Mucosa of gallbladder (tissue), 1 donor: ENCODE data around the gene FAM241B. TPM values are rescaled to one million over a fixed set of nuclear protein-coding genes. Genes with fewer than 3 reads are reported as not detected.

ENCODE experiments used
- DNase-seq: peaks from one replicate; pipeline ENCODE4 v3.0.0-alpha.2; 2020; ENCODE audit warnings: low spot score
- total RNA-seq: library from RNA; stranded (reverse); gene quantifications from one replicate; pipeline ENCODE4 v1.2.1, GENCODE V29; 2021
- donor health status: DM: no; HTN: no; CAD: no.

FAM241B gene
- total RNA-seq: 4.0 TPM

GRCh38 chr10:69629897-69630650 is at the start of gene FAM241B:
TSS of gene FAM241B (plus strand) at chr10:69630247. CDS start at chr10:69631744, 1,497 bp downstream.
- peak; percentile 65 for DNase-seq

DNA sequence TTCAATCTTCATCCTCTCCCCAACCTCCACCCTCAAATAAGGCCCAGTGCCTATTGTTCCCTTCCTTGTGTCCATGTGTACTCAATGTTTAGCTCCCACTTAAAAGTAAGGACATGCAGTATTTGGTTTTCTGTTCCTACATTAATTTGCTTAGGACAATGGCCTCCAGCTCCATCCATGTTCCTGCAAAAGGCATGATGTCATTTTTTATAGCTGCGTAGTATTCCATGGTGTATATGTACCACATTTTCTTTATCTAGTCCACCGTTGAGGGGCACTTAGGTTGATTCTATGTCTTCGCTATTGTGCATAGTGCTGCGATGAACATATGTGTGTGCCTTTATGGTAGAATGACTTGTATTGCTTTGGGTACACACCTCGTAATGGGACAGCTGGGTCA is 49.6 kb upstream of the FAM241B start:
- no peak for DNase-seq

- no peak for DNase-seq
Measured at GRCh38 chr10:69583106-69583505, 46.9 kb upstream of the FAM241B start.

DNA sequence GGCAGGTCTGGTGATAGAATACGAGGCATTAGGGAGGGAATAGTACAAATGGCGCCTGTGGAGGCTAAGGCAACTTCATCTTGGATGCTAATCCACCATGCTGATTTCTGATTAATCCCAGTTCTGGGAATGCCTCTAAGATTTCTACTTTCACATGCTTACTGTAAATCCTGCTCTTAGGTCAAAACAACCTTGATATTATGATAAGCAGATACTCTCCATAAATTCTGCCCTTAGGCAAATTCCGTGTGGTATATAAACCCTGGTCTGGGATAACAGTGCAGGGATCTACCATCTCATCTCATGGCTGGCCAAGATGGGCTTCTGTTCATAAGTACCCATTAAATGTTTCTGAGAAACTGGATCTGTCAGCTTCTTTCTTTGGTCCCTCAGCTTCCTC is 45.4 kb upstream of the FAM241B start:
- DNase-seq: no peak

GRCh38 chr10:69588358-69588757 is 41.7 kb upstream of the FAM241B start:
- no peak for DNase-seq

DNA sequence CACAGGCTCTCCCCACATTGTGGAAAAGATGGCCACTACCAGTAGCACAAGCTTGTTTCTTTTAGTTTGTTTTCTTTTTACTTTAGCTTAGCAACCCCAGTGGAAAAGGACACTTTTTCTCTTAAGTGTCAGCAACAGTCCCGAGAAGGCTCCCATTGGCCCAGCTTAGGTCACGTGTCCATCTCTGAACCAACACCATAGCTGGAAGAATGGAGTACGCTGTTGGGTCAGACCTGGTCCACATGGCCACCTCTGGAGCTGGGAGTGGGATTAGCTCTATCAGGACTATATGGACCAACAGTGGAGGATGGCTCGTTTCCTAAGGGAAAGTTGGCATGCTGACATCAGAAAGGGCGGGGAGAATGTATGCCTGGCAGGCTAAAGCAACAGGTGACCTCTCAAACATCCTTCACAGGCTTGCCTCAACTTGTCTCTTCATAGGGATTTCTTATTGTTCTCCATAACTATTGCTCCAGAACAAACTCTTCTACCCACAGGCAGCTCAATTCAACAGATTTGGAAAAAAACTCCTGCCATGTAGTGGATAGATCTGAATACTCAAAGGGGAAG is 29.2 kb upstream of the FAM241B start:
- DNase-seq: no peak

DNA sequence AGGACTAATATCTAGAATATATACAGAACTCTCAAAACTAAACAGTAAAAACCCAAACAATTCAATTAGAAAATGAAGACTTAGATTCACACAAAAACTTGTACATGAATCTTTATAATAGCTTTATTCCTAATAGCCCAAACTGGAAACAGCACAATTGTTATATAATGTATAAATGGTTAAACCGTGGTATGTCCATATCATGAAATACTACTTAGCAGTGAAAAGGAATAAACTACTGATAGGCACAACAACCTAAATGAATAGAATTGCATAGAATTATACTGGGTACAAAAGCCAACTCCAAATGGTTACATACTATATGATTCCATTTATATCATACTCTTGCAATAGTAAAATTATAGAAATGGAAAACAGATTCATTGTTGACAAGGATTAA is 21.0 kb upstream of the FAM241B start:
- DNase-seq: no peak

GRCh38 chr10:69612760-69613159 is 17.3 kb upstream of the FAM241B start:
- no peak for DNase-seq

DNA sequence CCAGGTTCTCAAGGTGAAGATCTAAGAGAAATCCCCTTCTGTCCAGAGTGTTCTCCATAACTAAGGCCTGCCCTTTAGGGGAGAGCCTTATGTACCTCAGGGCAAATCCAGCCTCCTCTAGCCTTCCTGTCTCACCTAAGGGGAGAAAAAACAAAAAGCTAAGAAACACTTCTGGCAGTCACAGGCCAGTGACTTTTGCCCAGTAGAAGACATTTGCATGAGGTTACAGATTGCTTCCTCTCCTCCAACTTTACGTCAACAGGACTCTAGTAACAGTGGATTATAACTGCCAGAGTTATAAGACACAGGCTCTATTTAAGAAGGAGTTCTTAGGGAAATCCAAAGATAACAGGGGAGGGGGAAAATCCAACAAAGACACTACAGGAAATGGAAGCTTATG is 15.9 kb upstream of the FAM241B start:
- DNase-seq: no peak

- DNase-seq: no peak
Measured at GRCh38 chr10:69616358-69616757, 13.7 kb upstream of the FAM241B start.

- DNase-seq: no peak
Measured at GRCh38 chr10:69618746-69619145, 11.3 kb upstream of the FAM241B start.

- DNase-seq: no peak
Measured at GRCh38 chr10:69619626-69620025, 10.4 kb upstream of the FAM241B start.

- DNase-seq: no peak
Measured at GRCh38 chr10:69620625-69621024, 9.4 kb upstream of the FAM241B start.

DNA sequence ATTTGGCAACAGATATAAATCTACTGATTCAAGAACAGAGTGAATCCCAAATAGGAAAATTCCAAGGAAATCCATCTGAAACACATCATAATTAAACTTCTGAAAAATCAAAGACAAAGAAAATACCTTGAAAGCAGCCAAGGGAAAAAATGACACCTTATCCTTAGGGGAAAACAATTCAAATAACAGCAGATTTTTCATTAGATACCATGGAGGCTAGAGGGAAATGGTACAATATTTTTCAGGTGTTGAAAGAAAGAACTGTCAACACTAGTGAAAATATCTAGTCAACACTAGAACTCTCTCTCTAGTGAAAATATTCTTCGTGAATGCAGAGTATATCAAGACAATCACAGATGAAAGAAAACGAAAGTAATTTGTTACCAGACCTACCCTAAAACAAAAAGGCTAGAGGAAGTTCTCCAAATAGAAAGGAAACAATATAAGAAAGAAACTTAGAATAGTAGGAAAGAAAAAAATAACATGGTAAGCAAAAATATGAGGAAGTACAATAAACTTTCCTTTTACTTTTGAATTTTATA is 5.7 kb upstream of the FAM241B start:
- no peak for DNase-seq

DNA sequence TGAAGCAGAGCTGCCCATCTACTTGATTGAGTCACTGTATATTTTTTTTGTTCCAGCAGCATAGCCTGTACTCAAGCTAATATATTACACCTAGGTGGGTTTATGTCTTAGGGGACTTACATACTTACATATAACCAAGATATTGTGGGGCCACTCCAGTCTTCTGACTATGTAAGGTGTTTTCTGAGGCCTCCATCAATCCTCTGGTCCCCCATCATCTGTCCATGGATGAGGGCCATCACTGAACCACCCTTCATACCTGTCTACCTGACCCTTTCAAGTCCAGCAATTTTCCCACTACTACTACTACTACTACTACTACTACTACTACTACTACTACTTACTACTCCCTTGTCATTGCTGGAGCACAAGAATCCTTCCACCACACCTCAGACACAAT is 3.2 kb upstream of the FAM241B start:
- no peak for DNase-seq

DNA sequence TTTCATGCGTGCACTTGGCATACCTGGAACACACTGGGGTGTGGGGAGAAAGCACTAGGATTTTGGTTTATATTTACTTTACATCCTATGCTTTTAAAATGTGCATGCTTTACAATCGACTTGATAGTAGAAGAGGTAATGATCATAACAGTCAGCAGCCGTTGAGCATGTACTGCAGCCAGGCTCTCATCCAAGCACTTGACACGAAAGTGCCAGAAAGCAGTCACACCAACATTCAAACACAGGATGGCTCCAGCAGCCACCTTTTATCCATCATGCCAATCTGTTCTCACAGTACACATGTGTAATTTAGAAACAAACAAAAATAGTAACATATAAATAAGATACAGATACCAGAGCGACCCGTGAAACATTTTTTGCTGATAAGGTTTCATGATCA is 1.2 kb upstream of the FAM241B start:
- peak; percentile 7 for DNase-seq

GRCh38 chr10:69629519-69629896 is 539 bp upstream of the FAM241B start:
- peak; percentile 9 for DNase-seq

DNA sequence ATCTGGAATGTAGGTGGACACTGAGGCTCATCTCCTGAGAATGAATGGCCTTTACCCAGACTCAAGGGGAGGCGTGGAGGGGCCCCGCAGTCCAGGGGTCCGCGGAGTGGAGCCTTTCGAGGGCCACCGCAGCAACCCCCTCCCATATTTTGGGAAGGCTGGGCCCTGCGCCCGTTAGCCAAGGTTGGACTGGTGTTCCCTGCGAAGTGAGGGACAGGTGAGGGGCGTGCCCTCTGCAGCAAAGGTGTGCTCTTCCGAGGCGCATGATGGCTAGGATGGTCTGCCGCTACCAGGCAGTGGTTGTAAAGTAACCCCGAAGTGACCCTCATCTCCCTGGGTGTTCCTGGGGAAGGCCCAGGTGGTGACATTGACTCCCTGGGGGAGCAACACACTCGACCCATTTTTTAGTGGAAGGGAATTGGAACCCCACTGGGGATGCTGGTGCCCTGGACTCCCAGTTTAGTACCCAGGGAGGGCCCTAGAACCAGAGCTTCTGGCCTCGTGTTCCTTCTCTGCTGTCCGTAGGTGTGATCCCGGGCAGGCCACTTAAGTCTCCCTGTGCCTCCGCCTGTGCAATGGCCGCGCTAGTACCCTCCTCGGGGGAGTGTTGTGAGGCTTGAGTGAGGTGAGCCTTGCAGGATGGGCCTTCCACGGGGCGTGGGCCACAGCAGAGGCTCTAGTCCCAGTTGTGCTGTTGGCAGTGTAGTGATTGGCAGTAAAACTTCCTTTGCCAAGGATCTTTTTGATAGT is 779 bp downstream of the FAM241B start:
- DNase-seq: no peak

DNA sequence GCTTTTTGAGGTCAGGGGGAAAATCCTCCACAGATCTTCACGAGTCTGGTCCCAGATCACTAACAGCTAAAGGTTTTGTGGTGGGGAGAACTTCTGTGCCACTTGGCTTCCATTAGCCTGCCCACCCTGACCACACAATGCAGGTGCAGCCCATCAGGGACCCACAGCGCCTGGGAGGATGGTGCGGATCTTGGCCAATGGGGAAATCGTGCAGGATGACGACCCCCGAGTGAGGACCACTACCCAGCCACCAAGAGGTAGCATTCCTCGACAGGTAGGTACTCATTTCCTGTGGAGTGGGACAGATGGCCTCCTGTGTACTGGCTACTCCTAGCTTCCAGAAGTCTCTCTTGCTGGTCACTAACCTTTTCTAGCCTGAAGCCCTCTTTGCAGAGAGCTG is 1.5 kb downstream of the FAM241B start:
- no peak for DNase-seq

DNA sequence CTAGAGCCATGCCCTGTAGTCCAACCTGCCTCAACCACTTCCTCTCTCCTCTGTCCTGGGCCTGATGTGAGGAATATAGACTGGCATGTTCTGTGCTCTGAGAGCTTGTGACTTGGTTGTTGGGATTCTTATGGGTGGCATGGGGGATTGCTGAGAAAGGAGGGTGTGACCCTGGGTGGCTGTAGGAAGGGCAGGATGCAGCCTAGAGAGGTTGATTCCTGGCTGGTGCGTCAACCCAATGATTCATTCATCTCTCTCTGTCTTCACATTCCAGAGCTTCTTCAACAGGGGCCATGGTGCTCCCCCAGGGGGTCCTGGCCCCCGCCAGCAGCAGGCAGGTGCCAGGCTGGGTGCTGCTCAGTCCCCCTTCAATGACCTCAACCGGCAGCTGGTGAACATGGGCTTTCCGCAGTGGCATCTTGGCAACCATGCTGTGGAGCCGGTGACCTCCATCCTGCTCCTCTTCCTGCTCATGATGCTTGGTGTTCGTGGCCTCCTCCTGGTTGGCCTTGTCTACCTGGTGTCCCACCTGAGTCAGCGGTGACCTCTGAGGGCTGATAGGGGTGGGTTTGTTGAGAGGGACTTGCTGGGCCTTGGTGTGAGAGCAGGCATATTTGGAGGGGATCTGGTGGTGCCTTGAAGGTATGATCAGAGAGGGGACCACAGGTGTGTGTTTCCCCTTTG is 2.6 kb downstream of the FAM241B start:
- DNase-seq: no peak

DNA sequence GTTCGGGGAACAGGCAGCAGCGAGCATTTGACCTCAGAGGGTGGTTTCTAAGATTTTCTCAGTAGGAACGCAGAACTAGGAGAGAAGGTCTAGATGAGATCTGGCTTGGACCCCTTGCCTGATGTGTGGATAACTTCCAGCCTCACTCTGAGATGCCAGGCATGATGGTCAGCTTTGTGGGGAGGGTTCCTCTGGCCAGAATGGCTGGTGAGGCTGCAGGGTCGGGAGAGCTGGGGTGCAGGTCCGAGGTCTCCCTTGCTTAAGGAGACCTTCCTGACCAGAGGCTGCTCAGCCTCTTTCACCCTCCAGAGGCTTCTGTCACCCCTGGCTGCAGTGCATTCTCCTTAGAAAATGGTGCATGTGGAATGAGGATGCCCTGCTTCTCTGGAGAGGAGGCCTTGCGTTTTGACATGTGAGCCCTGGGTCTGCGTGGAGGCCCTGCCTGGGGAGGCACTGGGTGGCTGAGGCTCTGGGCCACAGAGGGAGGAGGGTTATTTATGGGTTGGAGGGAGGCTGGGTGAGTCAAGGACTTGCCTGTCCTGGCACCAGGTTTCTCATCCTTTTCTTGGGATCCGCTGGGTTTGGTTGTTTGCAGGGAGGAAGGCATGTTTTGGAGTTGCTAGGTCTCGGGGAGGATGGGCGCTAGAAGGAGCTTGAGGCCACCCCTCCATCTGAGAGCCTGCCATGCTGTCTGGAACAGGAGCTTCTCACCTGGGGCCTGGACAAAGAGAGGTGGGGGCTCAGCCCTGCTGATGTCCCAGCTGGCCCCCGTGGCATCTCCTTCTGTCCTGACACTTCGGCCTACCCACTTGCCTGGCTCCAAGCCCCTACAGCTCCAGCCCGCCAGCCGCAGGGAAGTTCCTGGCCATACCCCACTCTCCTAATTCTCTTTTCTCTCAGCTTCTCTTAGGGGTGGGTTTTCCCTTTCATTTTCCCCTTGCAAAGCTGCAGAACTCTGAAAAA is 3.9 kb downstream of the FAM241B start:
- DNase-seq: no peak
